ENCODE results near the gene GLDC. TPM values are rescaled to one million over a fixed set of nuclear protein-coding genes. Genes with fewer than 3 reads are reported as not detected.

The GLDC gene
- total RNA-seq, 2 donors from 2014 or later = 8.9 to 38.8 TPM

DNA sequence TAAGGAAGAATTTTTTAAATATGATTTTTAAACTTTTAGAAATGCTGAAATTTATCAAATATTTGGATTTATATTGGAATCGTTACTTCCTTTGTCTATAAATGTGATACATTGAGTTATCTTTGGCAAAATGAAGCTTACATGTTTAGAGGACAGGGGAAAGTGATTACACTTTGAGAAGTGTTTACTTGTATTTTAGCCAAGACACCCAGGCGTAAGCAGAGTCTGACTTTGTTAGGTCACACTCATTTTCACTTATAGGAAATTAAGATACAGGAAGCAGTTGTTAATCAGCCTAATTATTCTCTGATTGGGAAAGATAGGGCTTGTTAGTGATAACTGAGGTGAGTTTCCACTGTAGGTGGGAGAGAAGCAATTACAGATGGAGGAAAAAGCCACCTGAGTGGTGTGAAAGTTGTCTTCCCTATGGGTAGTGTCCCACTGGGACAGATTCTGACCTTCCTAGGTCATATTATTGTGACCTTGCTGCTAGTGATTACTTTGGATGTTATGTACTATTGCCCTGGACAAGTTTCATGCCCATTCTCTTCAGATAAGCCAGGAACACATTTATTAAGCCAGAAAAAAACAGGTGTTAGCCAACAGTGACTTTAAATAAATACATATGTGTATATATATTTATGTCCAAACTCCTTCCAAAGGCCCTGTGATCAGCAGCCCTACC lies 143.9 kb downstream of the GLDC start:
- Mint-ChIP-seq H3K4me3 (no peak overlapping the region), H3K27me3 (ENCODE audit: insufficient read depth) (no peaks in the 10 kb centered on the region), H3K4me1 (peaks cover 17% of the 10 kb centered on the region), H3K27ac (no peak overlapping the region), H3K9me3 (no peaks in the 10 kb centered on the region), H3K36me3 (ENCODE audit: low read depth) (peaks cover 74% of the 10 kb centered on the region)
- no peak overlapping the region for H3K27ac ChIP-seq (ENCODE audit: low read depth, low read length)
- H3K4me3 ChIP-seq (ENCODE audit: low read length) = no peak overlapping the region
- H3K9ac ChIP-seq (ENCODE audit: extremely low read depth, low read length, poor library complexity, severe bottlenecking) = no peak overlapping the region
- TF ChIP-seq, protein P1, sequence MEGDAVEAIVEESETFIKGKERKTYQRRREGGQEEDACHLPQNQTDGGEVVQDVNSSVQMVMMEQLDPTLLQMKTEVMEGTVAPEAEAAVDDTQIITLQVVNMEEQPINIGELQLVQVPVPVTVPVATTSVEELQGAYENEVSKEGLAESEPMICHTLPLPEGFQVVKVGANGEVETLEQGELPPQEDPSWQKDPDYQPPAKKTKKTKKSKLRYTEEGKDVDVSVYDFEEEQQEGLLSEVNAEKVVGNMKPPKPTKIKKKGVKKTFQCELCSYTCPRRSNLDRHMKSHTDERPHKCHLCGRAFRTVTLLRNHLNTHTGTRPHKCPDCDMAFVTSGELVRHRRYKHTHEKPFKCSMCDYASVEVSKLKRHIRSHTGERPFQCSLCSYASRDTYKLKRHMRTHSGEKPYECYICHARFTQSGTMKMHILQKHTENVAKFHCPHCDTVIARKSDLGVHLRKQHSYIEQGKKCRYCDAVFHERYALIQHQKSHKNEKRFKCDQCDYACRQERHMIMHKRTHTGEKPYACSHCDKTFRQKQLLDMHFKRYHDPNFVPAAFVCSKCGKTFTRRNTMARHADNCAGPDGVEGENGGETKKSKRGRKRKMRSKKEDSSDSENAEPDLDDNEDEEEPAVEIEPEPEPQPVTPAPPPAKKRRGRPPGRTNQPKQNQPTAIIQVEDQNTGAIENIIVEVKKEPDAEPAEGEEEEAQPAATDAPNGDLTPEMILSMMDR (conservative IDR thresholded peaks at IDR 0.05) = no peak
- peaks cover 6% of the 10 kb centered on the region for H3K4me1 ChIP-seq (ENCODE audit: control insufficient read depth, insufficient read depth, low read length)
- peaks cover 80% of the 10 kb centered on the region for H3K36me3 ChIP-seq (ENCODE audit: control insufficient read depth, insufficient read depth, low read length)
- WGBS, 2 experiments (ENCODE audit: insufficient coverage in 1 of 2, insufficient read length in 1 of 2) = 74 to 88% methylated on average over 2 of the region's 2 CpGs
- no peaks in the 10 kb centered on the region for H3K27me3 ChIP-seq (ENCODE audit: control insufficient read depth, insufficient read depth, low read length, poor library complexity, severe bottlenecking)
- no peak for DNase-seq
- H3K9me3 ChIP-seq (ENCODE audit: control insufficient read depth, low read length) = no peaks in the 10 kb centered on the region

DNA sequence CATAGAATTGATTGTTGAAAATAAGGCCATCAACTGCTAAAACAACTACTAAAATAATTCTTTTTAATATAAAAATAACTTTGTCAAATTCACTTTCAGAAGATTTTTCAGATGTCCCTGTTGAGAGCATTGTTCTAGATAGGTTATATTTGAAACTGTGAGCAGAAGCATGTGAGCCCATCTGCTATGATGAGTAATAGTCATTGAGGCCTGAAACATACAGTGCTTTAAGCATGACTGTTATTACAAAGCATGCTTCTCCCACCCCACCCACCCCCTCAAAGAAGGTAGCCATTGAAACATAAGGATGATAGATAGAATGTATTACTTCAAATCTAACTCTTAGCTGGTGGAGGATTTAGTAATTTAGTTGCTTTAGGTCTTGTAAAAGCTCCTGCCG lies 146.5 kb downstream of the GLDC start:
- peaks cover 56% of the 10 kb centered on the region for H3K36me3 Mint-ChIP-seq (ENCODE audit: low read depth)
- 100% methylated on average over 1 of the region's 1 CpG; no CpG with 5 or more reads in 1 of the 2 experiments for WGBS, 2 experiments (ENCODE audit: insufficient coverage in 1 of 2, insufficient read length in 1 of 2)
- peaks cover 17% of the 10 kb centered on the region for H3K4me1 Mint-ChIP-seq
- Histone ChIP-seq H3K4me1 (ENCODE audit: control insufficient read depth, insufficient read depth, low read length) (peaks cover 6% of the 10 kb centered on the region), H3K9ac (ENCODE audit: extremely low read depth, low read length, poor library complexity, severe bottlenecking) (no peak overlapping the region), H3K27ac (ENCODE audit: low read depth, low read length) (no peak overlapping the region), H3K27me3 (ENCODE audit: control insufficient read depth, insufficient read depth, low read length, poor library complexity, severe bottlenecking) (no peaks in the 10 kb centered on the region), H3K4me3 (ENCODE audit: low read length) (no peak overlapping the region), H3K9me3 (ENCODE audit: control insufficient read depth, low read length) (no peaks in the 10 kb centered on the region), H3K36me3 (ENCODE audit: control insufficient read depth, insufficient read depth, low read length) (peaks cover 76% of the 10 kb centered on the region)
- TF ChIP-seq, protein P1 (conservative IDR thresholded peaks at IDR 0.05) = no peak
- no peak for DNase-seq
- H3K9me3 Mint-ChIP-seq = no peaks in the 10 kb centered on the region
- H3K27ac Mint-ChIP-seq = no peak overlapping the region
- no peaks in the 10 kb centered on the region for H3K27me3 Mint-ChIP-seq (ENCODE audit: insufficient read depth)
- H3K4me3 Mint-ChIP-seq = no peak overlapping the region

DNA sequence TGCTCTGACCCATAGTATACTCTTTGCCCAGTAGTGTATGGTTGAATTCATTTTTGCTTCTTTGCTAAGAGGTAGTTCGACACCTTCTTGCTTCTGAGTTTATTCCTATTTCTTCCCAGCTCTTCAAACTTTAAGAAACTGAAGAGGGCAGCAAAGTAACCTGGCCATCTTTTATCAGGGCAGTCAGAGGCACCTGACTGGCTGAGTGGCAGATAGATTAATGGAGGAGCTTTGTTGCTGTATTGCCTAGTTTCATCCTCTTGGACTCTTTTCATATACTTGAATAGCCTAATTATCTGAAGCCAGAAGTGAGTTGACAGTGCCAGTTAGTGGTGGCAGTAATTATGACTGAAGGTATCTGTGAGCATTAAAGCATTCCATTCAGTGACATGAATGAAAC lies 150.1 kb downstream of the GLDC start:
- TF ChIP-seq, protein P1 (conservative IDR thresholded peaks at IDR 0.05) = peak; percentile 55
- H3K4me1 Mint-ChIP-seq = peaks cover 10% of the 10 kb centered on the region

More for the DNA sequence above, 150.1 kb downstream of the GLDC start:
- Histone ChIP-seq H3K4me3 (ENCODE audit: low read length) (no peak overlapping the region), H3K27ac (ENCODE audit: low read depth, low read length) (no peak overlapping the region), H3K9me3 (ENCODE audit: control insufficient read depth, low read length) (no peaks in the 10 kb centered on the region), H3K36me3 (ENCODE audit: control insufficient read depth, insufficient read depth, low read length) (peaks cover 75% of the 10 kb centered on the region), H3K27me3 (ENCODE audit: control insufficient read depth, insufficient read depth, low read length, poor library complexity, severe bottlenecking) (no peaks in the 10 kb centered on the region), H3K4me1 (ENCODE audit: control insufficient read depth, insufficient read depth, low read length) (peaks cover 6% of the 10 kb centered on the region), H3K9ac (ENCODE audit: extremely low read depth, low read length, poor library complexity, severe bottlenecking) (no peak overlapping the region)
- Mint-ChIP-seq H3K9me3 (no peaks in the 10 kb centered on the region), H3K4me3 (no peak overlapping the region), H3K27me3 (ENCODE audit: insufficient read depth) (no peaks in the 10 kb centered on the region), H3K27ac (peak overlapping the region; percentile 2), H3K36me3 (ENCODE audit: low read depth) (peaks cover 52% of the 10 kb centered on the region)
- WGBS, 2 experiments (ENCODE audit: insufficient coverage in 1 of 2, insufficient read length in 1 of 2) = 100% methylated on average over 1 of the region's 1 CpG
- no peak for DNase-seq
